GM23338 (cell line): ENCODE measurements around the gene APBA2.

Experiments used
- CREB1 ChIP-seq: fragments of 250-450 bp; sonication (Bioruptor Pico); IDR thresholded peaks from 2 replicates; pipeline ENCODE4 v1.5.0; 2020; ENCODE audit warnings: low read depth, mild to moderate bottlenecking, moderate library complexity
- CTCF ChIP-seq, 2 experiments: fragments of 200-600 bp in 1 of 2; sonication (generic) in 1 of 2; conservative IDR thresholded peaks; 2 replicates each; pipeline versions ENCODE4 v1.5.1 to v1.6.1; 2016 to 2017; ENCODE audit warnings: antibody characterized with exemption in 2 of 2, low read depth in 2 of 2, mild to moderate bottlenecking in 2 of 2, moderate library complexity in 1 of 2
- ETS1 ChIP-seq: IDR thresholded peaks from 2 replicates; pipeline ENCODE4 v1.6.1; 2016; ENCODE audit warnings: antibody characterized with exemption
- EZH2 ChIP-seq: fragments of 200-600 bp; sonication (generic); IDR thresholded peaks from one replicate; pipeline ENCODE4 v1.8.0; 2017; ENCODE audit warnings: antibody characterized with exemption, mild to moderate bottlenecking, low read depth; ENCODE audit not compliant: unreplicated experiment
- EZH2phosphoT487 ChIP-seq: fragments of 200-600 bp; sonication (generic); IDR thresholded peaks from one replicate; pipeline ENCODE4 v1.8.1; 2018; ENCODE audit warnings: antibody characterized with exemption; ENCODE audit not compliant: unreplicated experiment
- JUNB ChIP-seq: IDR thresholded peaks from one replicate; pipeline ENCODE4 v1.6.1; 2016; ENCODE audit warnings: antibody characterized with exemption; ENCODE audit not compliant: unreplicated experiment
- NANOG ChIP-seq: IDR thresholded peaks from 2 replicates; pipeline ENCODE4 v1.6.1; 2016; ENCODE audit warnings: antibody characterized with exemption, borderline replicate concordance
- POLR2AphosphoS5 ChIP-seq: IDR thresholded peaks from 2 replicates; pipeline ENCODE4 v1.6.1; 2016; ENCODE audit warnings: antibody characterized with exemption, low read depth
- ZNF114 ChIP-seq: fragments of 250-450 bp; sonication (Bioruptor Pico); IDR thresholded peaks from 2 replicates; pipeline ENCODE4 v1.5.0; 2020; ENCODE audit warnings: mild to moderate bottlenecking, moderate library complexity
- ZNF331 ChIP-seq: fragments of 250-450 bp; sonication (Bioruptor Pico); IDR thresholded peaks from 2 replicates; pipeline ENCODE4 v1.5.0; 2020; ENCODE audit warnings: low read depth, mild to moderate bottlenecking, moderate library complexity

- TF ChIP-seq CTCF (conservative IDR thresholded peaks at IDR 0.05; ENCODE audit: low read depth in 2 of 2) (no peak), POLR2AphosphoS5 (no peak), EZH2 (no peak), CREB1 (CRISPR knock-in tag) (no peak), JUNB (no peak), EZH2phosphoT487 (no peak), NANOG (no peak), ZNF114 (CRISPR knock-in tag) (no peak), ETS1 (no peak), ZNF331 (CRISPR knock-in tag) (no peak)
Measured at GRCh38 chr15:29031502-29032228, 145.9 kb downstream of the APBA2 start.
